ENCODE data around the gene TNNI3K.

DNA sequence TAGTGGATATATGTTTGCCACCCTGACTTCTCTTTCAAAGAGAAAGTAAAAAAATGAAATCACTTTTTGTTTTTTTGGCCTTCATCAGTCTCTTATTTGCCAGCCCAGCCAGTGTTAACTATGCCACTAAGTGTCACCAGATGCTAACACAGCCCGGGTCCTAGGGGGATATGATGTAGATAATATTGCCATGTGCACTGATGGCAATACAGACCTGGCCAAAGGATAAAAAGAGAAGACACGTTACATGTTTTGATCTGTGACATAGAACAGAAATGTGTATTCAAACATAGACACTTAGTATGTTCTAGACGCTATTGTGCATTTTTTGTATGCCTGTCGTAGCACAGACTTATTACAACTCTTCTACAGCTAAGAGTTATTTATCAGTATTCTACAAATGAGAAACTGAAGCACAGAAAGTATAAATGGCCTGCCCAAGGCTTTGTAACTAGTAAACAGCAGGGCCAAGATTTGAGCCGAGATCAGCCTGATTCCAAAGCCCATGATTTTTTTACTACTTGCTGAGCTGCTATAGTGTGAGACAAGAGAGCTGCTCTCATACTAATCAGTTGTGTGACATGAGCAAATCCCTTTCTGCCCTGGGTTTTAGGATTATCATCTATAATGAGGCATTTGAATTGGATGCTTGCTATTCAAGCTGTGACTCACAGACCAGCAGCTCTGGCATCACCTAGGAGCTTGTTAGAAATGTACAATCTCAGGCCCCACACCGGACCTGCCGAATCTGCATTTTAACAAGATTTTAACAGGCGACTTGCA lies 270.9 kb downstream of the TNNI3K start:
- TF ChIP-seq CTCF (IDR thresholded peaks at IDR 0.05; ENCODE audit: insufficient read depth, low read length) (no peak), POLR2AphosphoS5 (IDR thresholded peaks at IDR 0.05; ENCODE audit: low read depth) (no peak), REST (IDR thresholded peaks at IDR 0.05; ENCODE audit: insufficient replicate concordance, low read depth) (no peak), GABPA (IDR thresholded peaks at IDR 0.05; ENCODE audit: low read depth) (no peak)

All from HL-60 (cell line).